ENCODE measurements around the gene CMKLR1. TPM values are rescaled to one million over a fixed set of nuclear protein-coding genes. Genes with fewer than 3 reads are reported as not detected.

Gene CMKLR1
- total RNA-seq, 1 experiment from 2014 or later = 0.66 TPM

DNA sequence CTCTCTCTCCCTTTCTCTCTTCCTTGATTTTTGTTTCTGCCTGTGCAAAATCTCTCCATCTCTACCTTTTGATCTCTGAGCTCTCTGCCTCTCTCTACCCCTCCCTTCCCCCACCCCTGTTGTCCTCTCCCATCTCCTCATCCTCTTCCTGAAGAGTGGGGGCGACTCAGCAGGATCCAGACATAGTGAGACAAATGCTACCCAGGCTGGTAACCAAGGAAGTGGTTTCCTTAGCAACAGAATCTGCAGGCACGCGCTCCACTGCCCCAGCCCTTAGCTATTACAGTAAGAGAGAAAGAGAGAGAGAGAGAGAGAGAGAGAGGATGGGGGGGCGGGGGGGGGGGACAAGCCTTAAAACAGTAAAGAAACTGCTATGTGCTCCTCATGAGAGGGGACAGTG is 85.6 kb downstream of the CMKLR1 start:
- Histone ChIP-seq H4K91ac (ENCODE audit: insufficient read length, low read depth, low read length) (no peak overlapping the region), H4K5ac (ENCODE audit: insufficient read length, low read depth, low read length) (no peak overlapping the region), H3K14ac (ENCODE audit: insufficient read depth, low read length) (no peak overlapping the region), H3K9me3 (ENCODE audit: control insufficient read depth, low read depth, low read length) (no peaks in the 10 kb centered on the region), H3K79me1 (ENCODE audit: insufficient read depth, low read depth, low read length, poor library complexity, severe bottlenecking) (no peaks in the 10 kb centered on the region), H3K4me2 (ENCODE audit: insufficient read depth, insufficient read length, low read length) (no peak overlapping the region), H2AFZ (ENCODE audit: low read length) (no peak overlapping the region), H2BK12ac (ENCODE audit: insufficient read length, low read depth, low read length) (no peak overlapping the region), H2BK5ac (ENCODE audit: insufficient read length, low read length) (no peak overlapping the region), H3K4me1 (ENCODE audit: insufficient read depth, low read length) (peaks cover 7% of the 10 kb centered on the region), H2BK20ac (ENCODE audit: low read depth, low read length, poor library complexity, severe bottlenecking) (no peak overlapping the region), H3K4ac (ENCODE audit: low read depth, low read length) (no peak overlapping the region), H2BK120ac (ENCODE audit: low read depth, low read length, poor library complexity, severe bottlenecking) (no peak overlapping the region), H2BK15ac (ENCODE audit: low read depth, low read length) (no peak overlapping the region), H3K27me3 (ENCODE audit: insufficient read depth, low read length) (no peaks in the 10 kb centered on the region), H4K8ac (replicated peaks; ENCODE audit: insufficient read length, low read depth, low read length) (no peak overlapping the region), H3K27ac (ENCODE audit: insufficient read length, low read depth, low read length) (no peak overlapping the region), H4K20me1 (ENCODE audit: control insufficient read depth, insufficient read depth, insufficient read length) (no peaks in the 10 kb centered on the region), H3K56ac (ENCODE audit: insufficient read length, low read depth, low read length) (no peak overlapping the region), H3K18ac (ENCODE audit: insufficient read length, low read depth, low read length) (no peak overlapping the region), H3K23ac (ENCODE audit: insufficient read length, low read depth, low read length) (no peak overlapping the region), H3K23me2 (ENCODE audit: insufficient read length, low read depth, low read length, poor library complexity, severe bottlenecking) (no peaks in the 10 kb centered on the region), H3T11ph (ENCODE audit: low read length) (no peak overlapping the region), H2AK5ac (ENCODE audit: insufficient read length, low read length) (no peak overlapping the region), H3K9ac (ENCODE audit: extremely low read depth, insufficient read length, low read length) (no peak overlapping the region), H3K79me2 (ENCODE audit: insufficient read depth, low read length) (no peaks in the 10 kb centered on the region)
- no CpG with 5 or more reads among the region's 4 CpGs for whole genome bisulfite sequencing (ENCODE audit: extremely low coverage, insufficient read length, low lambda C conversion rate)
- DNase-seq = peak; percentile 53
- H3K27ac Mint-ChIP-seq = peak overlapping the region in 1 of 3 experiments; percentile 1; a peak in 1 of 7 replicates
- H3K36me3 Mint-ChIP-seq (ENCODE audit: insufficient read depth in 1 of 3, low read depth in 3 of 3) = no peaks in the 10 kb centered on the region
- H3K4me3 Mint-ChIP-seq = no peak overlapping the region
- peaks cover 5% of the 10 kb centered on the region for H3K27me3 Mint-ChIP-seq (ENCODE audit: low read depth)
- H3K9me3 Mint-ChIP-seq = no peaks in the 10 kb centered on the region; a peak in 1 of 5 replicates
- H3K4me1 Mint-ChIP-seq = peaks cover 21 to 30% of the 10 kb centered on the region in 2 experiments
- TF ChIP-seq CTCF (conservative IDR thresholded peaks at IDR 0.05) = no peak

All from H9 (cell line).